ENCODE data around the gene FAAP24. TPM values are rescaled to one million over a fixed set of nuclear protein-coding genes. Genes with fewer than 3 reads are reported as not detected.
"Not testable (repeated sequence)": the region's sequence is repeated elsewhere in the genome, so short reads cannot be mapped to it uniquely, and the experiment has no call there.

FAAP24 gene
- total and polyA plus RNA-seq, 2 experiments from 2014 or later = 1.6 to 2.9 TPM

GRCh38 chr19:33022472-33023116, 50.6 kb downstream of the FAAP24 start (continued):
- TF ChIP-seq ZNF462 (CRISPR knock-in tag; IDR thresholded peaks at IDR 0.05) (peak; percentile 87), EZH2 (IDR thresholded peaks at IDR 0.05; ENCODE audit: low read depth, unreplicated experiment) (no peak), POLR2AphosphoS5 (IDR thresholded peaks at IDR 0.05; ENCODE audit: low read depth) (no peak)

GRCh38 chr19:33024398-33024797, 52.4 kb downstream of the FAAP24 start:
- Mint-ChIP-seq H3K27me3 (ENCODE audit: insufficient read depth, low read depth, poor library complexity) (peaks cover 5% of the 10 kb centered on the region), H3K4me3 (no peak overlapping the region), H3K27ac (peak overlapping the region; percentile 65), H3K4me1 (peaks cover 21% of the 10 kb centered on the region), H3K9me3 (peaks cover 11% of the 10 kb centered on the region), H3K36me3 (ENCODE audit: low read depth) (peaks cover 52% of the 10 kb centered on the region)
- Histone ChIP-seq H3K27me3 (ENCODE audit: insufficient read depth) (no peaks in the 10 kb centered on the region), H4K20me1 (replicated peaks; ENCODE audit: insufficient read depth) (no peaks in the 10 kb centered on the region), H3K4me2 (no peak overlapping the region), H3F3A (replicated peaks; ENCODE audit: low read depth) (0 out of 2 replicates have a peak, but pooled peaks cover 7% of the 10 kb centered on the region), H3K36me3 (ENCODE audit: insufficient read depth) (no peaks in the 10 kb centered on the region), H3K79me2 (replicated peaks; ENCODE audit: insufficient read depth) (peaks cover 11% of the 10 kb centered on the region), H3K4me1 (ENCODE audit: insufficient read depth) (peaks cover 14% of the 10 kb centered on the region; the same call in 1 of the 2 replicates), H3K4me3 (no peak overlapping the region), H2AFZ (no peak overlapping the region), H3K9me2 (ENCODE audit: insufficient read depth) (no peaks in the 10 kb centered on the region), H3K27ac (ENCODE audit: low read depth) (peak overlapping the region; percentile 96; the same call in 1 of the 2 replicates)
- no peak for TF ChIP-seq REST (IDR thresholded peaks at IDR 0.05; ENCODE audit: unreplicated experiment)
- ATAC-seq (no peak), DNase-seq (ENCODE audit: low spot score) (no peak)

GRCh38 chr19:33025468-33026238, 53.6 kb downstream of the FAAP24 start:
- H3K4me1 Mint-ChIP-seq = peaks cover 21% of the 10 kb centered on the region
- peaks cover 56% of the 10 kb centered on the region for H3K36me3 Mint-ChIP-seq (ENCODE audit: low read depth)
- not testable (repeated sequence) for ATAC-seq; DNase-seq (ENCODE audit: low spot score); H3K27me3 Mint-ChIP-seq (ENCODE audit: insufficient read depth, low read depth, poor library complexity); H3K36me3 ChIP-seq (ENCODE audit: insufficient read depth); H3K27ac ChIP-seq (ENCODE audit: low read depth); H3K27ac Mint-ChIP-seq; H3K27me3 ChIP-seq (ENCODE audit: insufficient read depth); H4K20me1 ChIP-seq (replicated peaks; ENCODE audit: insufficient read depth); H3K9me2 ChIP-seq (ENCODE audit: insufficient read depth); H3K4me3 Mint-ChIP-seq; H2AFZ ChIP-seq; H3K4me3 ChIP-seq; H3F3A ChIP-seq (replicated peaks; ENCODE audit: low read depth); H3K4me2 ChIP-seq
- Histone ChIP-seq H3K4me1 (ENCODE audit: insufficient read depth) (peaks cover 14% of the 10 kb centered on the region; the same call in 1 of the 2 replicates), H3K79me2 (replicated peaks; ENCODE audit: insufficient read depth) (peaks cover 23% of the 10 kb centered on the region)
- H3K9me3 Mint-ChIP-seq = peaks cover 24% of the 10 kb centered on the region
